Parathyroid adenoma (tissue), 2 donors: ENCODE results near the gene OR1L4.

Source experiments
- H2AFZ ChIP-seq: fragments of 300-600 bp; sonication (generic); one replicate; pipeline ENCODE4 v1.7.0; 2017; ENCODE audit warnings: antibody characterized with exemption, mild to moderate bottlenecking
- H3K27ac ChIP-seq: fragments of 300-600 bp; sonication (generic); one replicate; pipeline ENCODE4 v1.7.0; 2017
- H3K27me3 ChIP-seq: fragments of 300-600 bp; sonication (generic); one replicate; pipeline ENCODE4 v1.7.0; 2017; ENCODE audit warnings: low read length; ENCODE audit not compliant: control insufficient read depth, insufficient read depth
- H3K36me3 ChIP-seq: fragments of 300-600 bp; sonication (generic); one replicate; pipeline ENCODE4 v1.7.0; 2017; ENCODE audit warnings: low read length; ENCODE audit not compliant: control insufficient read depth, insufficient read depth
- H3K4me1 ChIP-seq: fragments of 300-600 bp; sonication (generic); one replicate; pipeline ENCODE4 v1.7.0; 2017; ENCODE audit warnings: control low read depth
- H3K4me2 ChIP-seq: fragments of 300-600 bp; sonication (generic); one replicate; pipeline ENCODE4 v1.7.0; 2017; ENCODE audit warnings: low read length
- H3K4me3 ChIP-seq: fragments of 300-600 bp; sonication (generic); one replicate; pipeline ENCODE4 v1.7.0; 2017; ENCODE audit warnings: low read depth, low read length
- H3K79me2 ChIP-seq: fragments of 300-600 bp; sonication (generic); one replicate; pipeline ENCODE4 v1.7.0; 2017; ENCODE audit warnings: control low read depth
- H3K9ac ChIP-seq: fragments of 300-600 bp; sonication (generic); one replicate; pipeline ENCODE4 v1.7.0; 2017; ENCODE audit warnings: mild to moderate bottlenecking
- H3K9me3 ChIP-seq: fragments of 300-600 bp; sonication (generic); one replicate; pipeline ENCODE4 v1.7.0; 2017; ENCODE audit warnings: low read length; ENCODE audit not compliant: control insufficient read depth
- TF ChIP-seq, protein P1 (sequence below): fragments of 300-600 bp; sonication (generic); IDR thresholded peaks from one replicate; pipeline ENCODE4 v1.7.0; 2017; ENCODE audit warnings: antibody characterized with exemption, mild to moderate bottlenecking
- donor health status: primary hyperparathyroidism.

Gene OR1L4

DNA sequence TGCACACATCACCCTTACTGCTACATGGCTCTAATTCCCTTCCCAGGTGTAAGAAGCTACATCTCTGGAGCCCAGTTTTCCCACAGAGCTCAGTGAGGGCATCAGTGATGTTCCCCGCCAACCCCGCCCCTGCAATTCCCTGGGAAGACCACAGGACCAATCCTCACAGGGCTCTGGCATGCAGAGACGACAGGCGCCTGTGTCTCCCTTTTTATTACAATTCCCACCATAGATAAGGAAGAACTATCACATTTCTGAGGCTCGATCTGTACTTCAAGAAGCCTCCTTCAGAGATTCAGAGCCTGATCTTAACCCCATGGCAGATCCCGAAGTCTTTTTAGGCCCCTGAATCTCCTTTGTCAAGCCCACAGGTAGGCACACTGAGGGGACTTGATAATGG lies 18.2 kb downstream of the OR1L4 start, which contains the start of gene OR1L6:
OR1L6 (plus strand) TSS at position 301 of the 400 bp plus-strand sequence. CDS start 7,545 bp downstream, outside the sequence.
- H3K4me2 ChIP-seq, result no peak within 1 kb of the TSS
- H3K27me3 ChIP-seq, result no peaks in the 10 kb centered on the region
- no peaks in the 10 kb centered on the region for H3K36me3 ChIP-seq
- H3K9me3 ChIP-seq, result no peaks in the 10 kb centered on the region
- H3K4me3 ChIP-seq, result no peak within 1 kb of the TSS
- H2AFZ ChIP-seq, result no peak within 1 kb of the TSS
- H3K4me1 ChIP-seq, result no peaks in the 10 kb centered on the region
- H3K79me2 ChIP-seq, result no peaks in the 10 kb centered on the region
- H3K27ac ChIP-seq, result no peak within 1 kb of the TSS
- H3K9ac ChIP-seq, result no peak within 1 kb of the TSS
- TF ChIP-seq, protein P1, sequence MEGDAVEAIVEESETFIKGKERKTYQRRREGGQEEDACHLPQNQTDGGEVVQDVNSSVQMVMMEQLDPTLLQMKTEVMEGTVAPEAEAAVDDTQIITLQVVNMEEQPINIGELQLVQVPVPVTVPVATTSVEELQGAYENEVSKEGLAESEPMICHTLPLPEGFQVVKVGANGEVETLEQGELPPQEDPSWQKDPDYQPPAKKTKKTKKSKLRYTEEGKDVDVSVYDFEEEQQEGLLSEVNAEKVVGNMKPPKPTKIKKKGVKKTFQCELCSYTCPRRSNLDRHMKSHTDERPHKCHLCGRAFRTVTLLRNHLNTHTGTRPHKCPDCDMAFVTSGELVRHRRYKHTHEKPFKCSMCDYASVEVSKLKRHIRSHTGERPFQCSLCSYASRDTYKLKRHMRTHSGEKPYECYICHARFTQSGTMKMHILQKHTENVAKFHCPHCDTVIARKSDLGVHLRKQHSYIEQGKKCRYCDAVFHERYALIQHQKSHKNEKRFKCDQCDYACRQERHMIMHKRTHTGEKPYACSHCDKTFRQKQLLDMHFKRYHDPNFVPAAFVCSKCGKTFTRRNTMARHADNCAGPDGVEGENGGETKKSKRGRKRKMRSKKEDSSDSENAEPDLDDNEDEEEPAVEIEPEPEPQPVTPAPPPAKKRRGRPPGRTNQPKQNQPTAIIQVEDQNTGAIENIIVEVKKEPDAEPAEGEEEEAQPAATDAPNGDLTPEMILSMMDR, result no peak

DNA sequence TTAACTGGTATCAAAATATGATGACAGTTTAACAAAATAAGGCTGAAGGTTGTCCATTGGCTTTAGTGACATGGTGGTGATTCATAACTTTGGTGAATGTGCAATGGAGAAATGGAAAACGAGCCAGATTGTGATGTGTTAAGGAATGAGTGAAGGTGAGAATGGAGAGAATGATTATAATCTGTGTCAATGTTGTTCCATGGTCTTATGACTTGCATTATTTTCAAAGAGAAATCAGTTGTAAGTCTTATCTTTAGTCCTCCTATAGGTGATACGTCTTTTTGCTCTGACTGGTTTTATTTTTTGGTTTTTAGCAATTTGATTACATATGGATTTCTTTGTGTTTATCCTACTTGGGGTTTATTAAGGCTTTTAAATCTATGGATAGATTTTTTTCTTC lies 31.0 kb downstream of the OR1L4 start:
- Histone ChIP-seq H3K27ac (no peak overlapping the region), H3K4me1 (no peaks in the 10 kb centered on the region), H3K9me3 (no peaks in the 10 kb centered on the region), H3K36me3 (no peaks in the 10 kb centered on the region), H3K4me2 (no peak overlapping the region), H3K79me2 (no peaks in the 10 kb centered on the region), H3K27me3 (no peaks in the 10 kb centered on the region), H2AFZ (no peak overlapping the region), H3K9ac (no peak overlapping the region), H3K4me3 (no peak overlapping the region)
- TF ChIP-seq, protein P1, result no peak

DNA sequence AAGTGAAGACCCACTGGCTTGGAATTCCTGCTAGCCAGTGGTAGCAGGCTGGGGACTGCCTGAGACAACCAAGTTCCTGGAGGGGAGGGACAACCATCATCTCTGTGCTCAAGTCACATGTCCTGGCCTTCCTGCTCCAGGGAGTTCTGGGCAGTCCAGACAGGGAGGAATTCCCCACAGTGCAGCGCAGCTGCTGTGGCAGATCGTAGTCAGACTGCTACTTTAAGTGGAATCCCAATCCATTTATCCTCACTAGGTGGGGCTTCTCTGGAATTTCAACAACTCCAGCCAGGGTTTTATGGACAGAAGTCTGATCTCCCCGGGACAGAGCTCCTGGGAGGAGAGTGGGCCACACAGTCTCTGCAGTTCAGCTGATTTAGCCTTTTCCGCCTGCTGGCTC lies 44.0 kb downstream of the OR1L4 start:
- H3K79me2 ChIP-seq, result no peaks in the 10 kb centered on the region
- TF ChIP-seq, protein P1, result no peak
- no peaks in the 10 kb centered on the region for H3K4me1 ChIP-seq
- peaks cover 2% of the 10 kb centered on the region for H3K36me3 ChIP-seq
- H3K27me3 ChIP-seq, result no peaks in the 10 kb centered on the region
- H3K4me3 ChIP-seq, result no peak overlapping the region
- no peak overlapping the region for H3K27ac ChIP-seq
- no peak overlapping the region for H3K9ac ChIP-seq
- H2AFZ ChIP-seq, result no peak overlapping the region
- no peaks in the 10 kb centered on the region for H3K9me3 ChIP-seq
- H3K4me2 ChIP-seq, result no peak overlapping the region
